ENCODE data around the gene KLHL8.

Gene KLHL8

GRCh38 chr4:87258677-87259076, 38.3 kb upstream of the KLHL8 start:
- in situ Hi-C loops (cut with MboI; ENCODE audit: low sequenced_read_pairs, unreplicated experiment), result no loop called here
- TF ChIP-seq CTCF (IDR thresholded peaks at IDR 0.05; ENCODE audit: borderline replicate concordance, control extremely low read depth, extremely low read depth, insufficient read depth, missing control alignments), result no peak
- no peak for DNase-seq (ENCODE audit: low spot score)

DNA sequence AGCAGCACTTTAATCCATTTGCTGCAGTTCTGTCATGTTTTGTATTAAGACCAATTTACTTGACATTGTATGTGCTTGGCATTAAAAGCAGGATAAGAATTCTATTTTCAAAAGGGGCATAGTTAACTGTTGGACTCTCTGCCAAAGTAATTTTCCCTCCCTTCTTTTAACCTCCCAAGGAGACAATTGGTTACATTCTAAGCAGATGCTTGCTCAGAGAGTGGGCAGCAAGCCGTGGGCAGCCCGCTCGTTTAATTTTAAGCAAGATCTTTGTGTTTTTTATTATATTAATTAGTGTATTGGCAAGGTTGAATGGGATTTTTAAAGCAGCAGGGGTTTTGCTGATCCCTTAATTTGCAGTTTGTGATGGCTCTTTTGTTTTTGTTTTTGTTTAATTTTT, 37.1 kb upstream of the KLHL8 start:
- in situ Hi-C loops (cut with MboI; ENCODE audit: low sequenced_read_pairs, unreplicated experiment), result no loop called here
- no peak for TF ChIP-seq CTCF (IDR thresholded peaks at IDR 0.05; ENCODE audit: borderline replicate concordance, control extremely low read depth, extremely low read depth, insufficient read depth, missing control alignments)
- DNase-seq (ENCODE audit: low spot score), result no peak

DNA sequence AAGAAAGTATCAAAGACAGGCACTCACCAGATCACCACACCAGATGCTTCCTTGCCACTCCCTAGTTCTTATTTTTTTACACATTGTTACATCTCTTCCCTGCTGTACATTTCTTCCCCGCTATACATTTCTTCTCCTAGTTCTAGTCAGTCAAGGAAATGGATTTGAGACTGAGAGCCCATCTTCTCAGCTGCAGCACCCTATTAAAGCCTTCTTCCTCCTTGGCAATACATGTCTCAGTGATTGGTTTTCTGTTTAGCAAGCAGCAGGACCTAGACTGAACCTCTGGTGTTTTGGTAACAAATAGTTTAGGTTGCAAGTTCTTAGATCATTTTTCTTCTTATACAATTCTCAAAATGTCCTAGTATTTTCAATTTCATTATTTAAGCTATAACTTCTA, 35.3 kb upstream of the KLHL8 start:
- DNase-seq (ENCODE audit: low spot score), result no peak
- no peak for TF ChIP-seq CTCF (IDR thresholded peaks at IDR 0.05; ENCODE audit: borderline replicate concordance, control extremely low read depth, extremely low read depth, insufficient read depth, missing control alignments)
- in situ Hi-C loops (cut with MboI; ENCODE audit: low sequenced_read_pairs, unreplicated experiment), result no loop called here

GRCh38 chr4:87251106-87251505, 30.7 kb upstream of the KLHL8 start:
- DNase-seq (ENCODE audit: low spot score), result no peak
- TF ChIP-seq CTCF (IDR thresholded peaks at IDR 0.05; ENCODE audit: borderline replicate concordance, control extremely low read depth, extremely low read depth, insufficient read depth, missing control alignments), result no peak
- in situ Hi-C loops (cut with MboI; ENCODE audit: low sequenced_read_pairs, unreplicated experiment), result no loop called here

GRCh38 chr4:87250294-87250693, 29.9 kb upstream of the KLHL8 start:
- in situ Hi-C loops (cut with MboI; ENCODE audit: low sequenced_read_pairs, unreplicated experiment), result no loop called here
- no peak for TF ChIP-seq CTCF (IDR thresholded peaks at IDR 0.05; ENCODE audit: borderline replicate concordance, control extremely low read depth, extremely low read depth, insufficient read depth, missing control alignments)
- DNase-seq (ENCODE audit: low spot score), result no peak

DNA sequence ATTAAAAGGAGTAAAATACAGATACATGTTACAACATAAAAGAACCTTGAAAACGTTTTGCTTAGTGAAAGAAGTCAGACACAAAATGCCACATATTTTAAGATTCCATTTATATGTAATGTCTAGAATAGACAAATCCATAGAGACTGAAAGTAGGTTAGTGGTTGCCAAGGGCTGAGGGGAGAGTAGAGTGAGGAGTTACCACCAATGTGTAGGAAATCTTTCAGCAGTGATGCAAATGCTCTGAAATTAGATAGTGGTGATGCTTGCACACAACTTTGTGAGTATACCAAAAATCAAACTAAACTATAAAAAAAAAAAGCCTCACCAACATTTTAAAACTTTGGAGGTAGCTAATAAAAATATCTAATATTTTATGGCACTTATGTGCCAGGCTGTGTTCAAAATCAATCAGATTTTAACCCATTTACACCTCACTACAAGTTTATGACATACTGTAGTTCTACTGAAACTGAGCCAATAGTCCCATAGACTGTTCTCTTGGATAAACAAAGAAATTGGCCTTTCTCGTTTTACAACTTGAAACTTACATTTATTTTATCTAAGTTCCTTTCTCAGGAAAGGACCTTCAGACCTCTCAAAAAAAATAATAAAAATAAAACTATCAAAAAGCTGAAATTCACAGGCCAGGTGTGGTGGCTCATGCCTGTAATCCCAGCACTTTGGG, 29.1 kb upstream of the KLHL8 start:
- no peak for TF ChIP-seq CTCF (IDR thresholded peaks at IDR 0.05; ENCODE audit: borderline replicate concordance, control extremely low read depth, extremely low read depth, insufficient read depth, missing control alignments)
- in situ Hi-C loops (cut with MboI; ENCODE audit: low sequenced_read_pairs, unreplicated experiment), result no loop called here
- DNase-seq (ENCODE audit: low spot score), result no peak
